Measurements from ENCODE around the gene TMEM167B. TPM values are rescaled to one million over a fixed set of nuclear protein-coding genes. Genes with fewer than 3 reads are reported as not detected.

Gene TMEM167B
- total RNA-seq, 1 experiment from 2014 or later: 13.3 TPM

GRCh38 chr1:109075531-109076490 lies 14.8 kb upstream of the TMEM167B start, which contains the start of gene TAF13:
TSS of gene TAF13 (minus strand) at chr1:109076003. CDS start at chr1:109075947, 56 bp downstream.
- in situ Hi-C loops (cut with HindIII; ENCODE audit: low pct_unique_long_range_greater_than_20kb, low sequenced_read_pairs): no loop called here
- peak; percentile 94 for DNase-seq (ENCODE audit: low read depth, low spot score)

GRCh38 chr1:109078317-109078716 lies 12.2 kb upstream of the TMEM167B start:
- no peak for DNase-seq (ENCODE audit: low read depth, low spot score)
- in situ Hi-C loops (cut with HindIII; ENCODE audit: low pct_unique_long_range_greater_than_20kb, low sequenced_read_pairs): no loop called here

- in situ Hi-C loops (cut with HindIII; ENCODE audit: low pct_unique_long_range_greater_than_20kb, low sequenced_read_pairs): no loop called here
- DNase-seq (ENCODE audit: low read depth, low spot score): no peak
These were observed 11.3 kb upstream of the TMEM167B start for GRCh38 chr1:109079240-109079622.

- in situ Hi-C loops (cut with HindIII; ENCODE audit: low pct_unique_long_range_greater_than_20kb, low sequenced_read_pairs): no loop called here
- no peak for DNase-seq (ENCODE audit: low read depth, low spot score)
These were observed 10.0 kb upstream of the TMEM167B start for GRCh38 chr1:109080441-109081082.

GRCh38 chr1:109083501-109083900 lies 7.1 kb upstream of the TMEM167B start:
- no peak for DNase-seq (ENCODE audit: low read depth, low spot score)
- in situ Hi-C loops (cut with HindIII; ENCODE audit: low pct_unique_long_range_greater_than_20kb, low sequenced_read_pairs): no loop called here

- in situ Hi-C loops (cut with HindIII; ENCODE audit: low pct_unique_long_range_greater_than_20kb, low sequenced_read_pairs): no loop called here
- DNase-seq (ENCODE audit: low read depth, low spot score): peak; percentile 98
These were observed 6.6 kb upstream of the TMEM167B start for GRCh38 chr1:109083923-109084322.

GRCh38 chr1:109084563-109085517 lies 5.7 kb upstream of the TMEM167B start:
- DNase-seq (ENCODE audit: low read depth, low spot score): no peak
- in situ Hi-C loops (cut with HindIII; ENCODE audit: low pct_unique_long_range_greater_than_20kb, low sequenced_read_pairs): no loop called here

GRCh38 chr1:109089242-109090015 lies 1.1 kb upstream of the TMEM167B start:
- peak; percentile 69 for DNase-seq (ENCODE audit: low read depth, low spot score)
- in situ Hi-C loops (cut with HindIII; ENCODE audit: low pct_unique_long_range_greater_than_20kb, low sequenced_read_pairs): no loop called here

GRCh38 chr1:109091078-109091838 lies 694 bp downstream of the TMEM167B start:
- DNase-seq (ENCODE audit: low read depth, low spot score): peak; percentile 58
- in situ Hi-C loops (cut with HindIII; ENCODE audit: low pct_unique_long_range_greater_than_20kb, low sequenced_read_pairs): no loop called here

GRCh38 chr1:109091839-109092193 lies 1.3 kb downstream of the TMEM167B start:
- in situ Hi-C loops (cut with HindIII; ENCODE audit: low pct_unique_long_range_greater_than_20kb, low sequenced_read_pairs): no loop called here
- no peak for DNase-seq (ENCODE audit: low read depth, low spot score)

GRCh38 chr1:109094377-109094803 lies 3.8 kb downstream of the TMEM167B start:
- no peak for DNase-seq (ENCODE audit: low read depth, low spot score)
- in situ Hi-C loops (cut with HindIII; ENCODE audit: low pct_unique_long_range_greater_than_20kb, low sequenced_read_pairs): no loop called here

GRCh38 chr1:109094871-109095270 lies 4.3 kb downstream of the TMEM167B start:
- DNase-seq (ENCODE audit: low read depth, low spot score): no peak
- in situ Hi-C loops (cut with HindIII; ENCODE audit: low pct_unique_long_range_greater_than_20kb, low sequenced_read_pairs): no loop called here

- in situ Hi-C loops (cut with HindIII; ENCODE audit: low pct_unique_long_range_greater_than_20kb, low sequenced_read_pairs): no loop called here
- DNase-seq (ENCODE audit: low read depth, low spot score): no peak
These were observed 5.1 kb downstream of the TMEM167B start for GRCh38 chr1:109095631-109096030.

- no peak for DNase-seq (ENCODE audit: low read depth, low spot score)
- in situ Hi-C loops (cut with HindIII; ENCODE audit: low pct_unique_long_range_greater_than_20kb, low sequenced_read_pairs): no loop called here
These were observed 5.6 kb downstream of the TMEM167B start for GRCh38 chr1:109096120-109096519.

GRCh38 chr1:109099938-109100773 lies 9.6 kb downstream of the TMEM167B start:
- in situ Hi-C loops (cut with HindIII; ENCODE audit: low pct_unique_long_range_greater_than_20kb, low sequenced_read_pairs): no loop called here
- peak; percentile 97 for DNase-seq (ENCODE audit: low read depth, low spot score)
